Stimulated activated CD4-positive, alpha-beta T cell treated with anti-CD3 and anti-CD28 coated beads, Interleukin-1b, Interleukin-23, amount 100 ng/mL, for 48 hours (primary cell): ENCODE data around the gene MRAP.

ENCODE experiments used
- DNase-seq: peaks from one replicate; pipeline ENCODE4 v3.0.0-alpha.2; 2020

Gene MRAP

GRCh38 chr21:32301596-32301995, 2.9 kb downstream of the MRAP start:
- DNase-seq = no peak

- no peak for DNase-seq
Measured at GRCh38 chr21:32302560-32302959, 3.9 kb downstream of the MRAP start.

GRCh38 chr21:32303385-32303784, 4.7 kb downstream of the MRAP start:
- no peak for DNase-seq

- DNase-seq = no peak
Measured at GRCh38 chr21:32304998-32305397, 6.3 kb downstream of the MRAP start.

- DNase-seq = no peak
Measured at GRCh38 chr21:32306021-32306780, 7.5 kb downstream of the MRAP start.

GRCh38 chr21:32307706-32308105, 9.1 kb downstream of the MRAP start:
- DNase-seq = no peak

- DNase-seq = no peak
Measured at GRCh38 chr21:32308696-32309095, 10.0 kb downstream of the MRAP start.

- no peak for DNase-seq
Measured at GRCh38 chr21:32309906-32310460, 11.3 kb downstream of the MRAP start.

- DNase-seq = peak; percentile 15
Measured at GRCh38 chr21:32310976-32311375, 12.3 kb downstream of the MRAP start.

GRCh38 chr21:32311621-32312020, 13.0 kb downstream of the MRAP start:
- DNase-seq = no peak

- DNase-seq = no peak
Measured at GRCh38 chr21:32312326-32312725, 13.7 kb downstream of the MRAP start.

- DNase-seq = no peak
Measured at GRCh38 chr21:32312976-32313375, 14.3 kb downstream of the MRAP start.

GRCh38 chr21:32314806-32315205, 16.2 kb downstream of the MRAP start:
- no peak for DNase-seq

- no peak for DNase-seq
Measured at GRCh38 chr21:32315511-32316281, 17.0 kb downstream of the MRAP start.

GRCh38 chr21:32316361-32317215, 17.9 kb downstream of the MRAP start:
- no peak for DNase-seq

GRCh38 chr21:32317726-32318125, 19.1 kb downstream of the MRAP start:
- DNase-seq = no peak

GRCh38 chr21:32319012-32319411, 20.4 kb downstream of the MRAP start:
- DNase-seq = no peak

GRCh38 chr21:32320059-32320458, 21.4 kb downstream of the MRAP start:
- DNase-seq = no peak

GRCh38 chr21:32320726-32321125, 22.1 kb downstream of the MRAP start:
- no peak for DNase-seq

GRCh38 chr21:32321480-32321879, 22.8 kb downstream of the MRAP start:
- no peak for DNase-seq

- no peak for DNase-seq
Measured at GRCh38 chr21:32322103-32322502, 23.4 kb downstream of the MRAP start.

GRCh38 chr21:32322676-32323075, 24.0 kb downstream of the MRAP start:
- no peak for DNase-seq

- no peak for DNase-seq
Measured at GRCh38 chr21:32325706-32326105, 27.1 kb downstream of the MRAP start.
